Measurements from ENCODE around the gene LCLAT1. TPM values are rescaled to one million over a fixed set of nuclear protein-coding genes. Genes with fewer than 3 reads are reported as not detected.

Gene LCLAT1
- total RNA-seq, 6 donors from 2014 or later: 7.0 to 21.9 (median 12.4) TPM

DNA sequence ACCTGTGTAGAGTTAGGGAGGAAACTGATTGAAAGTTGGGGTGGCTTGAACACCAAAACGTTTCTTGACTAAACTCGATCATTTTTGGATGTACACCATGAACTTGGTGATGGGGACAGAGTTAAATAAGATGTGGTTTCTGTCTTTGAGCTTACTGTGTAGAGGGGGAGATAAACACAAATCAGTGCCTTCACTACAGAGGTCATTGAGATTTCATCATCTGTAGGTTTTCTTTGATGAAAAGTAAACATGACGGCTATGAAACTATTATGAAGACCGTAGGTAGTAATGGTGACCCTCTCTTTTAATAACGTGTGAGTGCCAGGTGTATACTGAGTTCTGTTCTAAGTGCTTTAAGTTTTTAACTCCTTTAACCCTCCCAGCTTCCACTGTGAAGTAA is 6.5 kb downstream of the LCLAT1 start:
- TF ChIP-seq POLR2AphosphoS5 (IDR thresholded peaks at IDR 0.05) (no peak), CTCF (IDR thresholded peaks at IDR 0.05) (no peak), POLR2A (IDR thresholded peaks at IDR 0.05) (no peak), EP300 (IDR thresholded peaks at IDR 0.05) (no peak)
- H3K27me3 ChIP-seq: no peaks in the 10 kb centered on the region
- ATAC-seq (ENCODE audit: low FRiP score in 2 of 2): no peak
- WGBS, 2 donors: 60 to 75% methylated on average over 5 of the region's 5 CpGs
- peaks cover under 1 to 6% (median 3%) of the 10 kb centered on the region in 4 donors for H3K4me1 ChIP-seq
- DNase-seq: no peak
- H3K27ac ChIP-seq: no peak overlapping the region
- no peaks in the 10 kb centered on the region for H3K9me3 ChIP-seq
- H3K4me3 ChIP-seq: no peak overlapping the region
- H3K36me3 ChIP-seq: no peaks in the 10 kb centered on the region

DNA sequence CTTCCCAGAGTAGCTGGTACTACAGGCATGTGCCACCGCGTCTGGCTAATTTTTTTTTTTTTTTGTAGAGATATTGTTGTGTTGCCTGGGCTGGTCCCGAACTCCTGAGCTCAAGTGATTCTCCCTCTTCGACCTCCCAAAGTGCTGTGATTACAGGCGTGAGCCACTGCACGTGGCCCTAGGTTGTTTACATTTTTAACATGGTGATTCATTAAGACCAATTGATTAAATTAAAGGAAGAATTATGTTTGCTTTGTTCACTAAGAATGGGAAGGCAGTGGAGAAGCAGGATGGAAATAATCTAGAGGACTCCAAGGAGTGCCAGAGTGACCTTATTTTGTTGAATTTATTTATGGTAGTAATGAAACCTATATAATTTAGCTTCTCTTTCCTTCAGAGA is 7.5 kb downstream of the LCLAT1 start:
- no peak for DNase-seq
- Histone ChIP-seq H3K4me1 (peaks cover 0 to 4% (median 2%) of the 10 kb centered on the region in 4 donors), H3K4me3 (no peak overlapping the region), H3K27me3 (no peaks in the 10 kb centered on the region), H3K27ac (no peak overlapping the region), H3K9me3 (no peaks in the 10 kb centered on the region), H3K36me3 (no peaks in the 10 kb centered on the region)
- WGBS, 2 donors: 62 to 68% methylated on average over 6 of the region's 6 CpGs
- no peak for ATAC-seq (ENCODE audit: low FRiP score in 2 of 2)
- TF ChIP-seq CTCF (IDR thresholded peaks at IDR 0.05) (no peak), EP300 (IDR thresholded peaks at IDR 0.05) (no peak), POLR2A (IDR thresholded peaks at IDR 0.05) (no peak), POLR2AphosphoS5 (IDR thresholded peaks at IDR 0.05) (no peak)

GRCh38 chr2:30455114-30455738 is 8.2 kb downstream of the LCLAT1 start:
- DNase-seq (no peak), ATAC-seq (ENCODE audit: low FRiP score in 2 of 2) (no peak)
- WGBS, 2 donors: 66% methylated on average over 7 of the region's 7 CpGs
- Histone ChIP-seq H3K9me3 (no peaks in the 10 kb centered on the region), H3K27ac (no peak overlapping the region), H3K36me3 (no peaks in the 10 kb centered on the region), H3K4me3 (no peak overlapping the region), H3K4me1 (peaks cover 0 to 4% (median 2%) of the 10 kb centered on the region in 4 donors), H3K27me3 (no peaks in the 10 kb centered on the region)
- TF ChIP-seq POLR2AphosphoS5 (IDR thresholded peaks at IDR 0.05) (no peak), CTCF (IDR thresholded peaks at IDR 0.05) (no peak), EP300 (IDR thresholded peaks at IDR 0.05) (no peak), POLR2A (IDR thresholded peaks at IDR 0.05) (no peak)

- no peak for DNase-seq
- no peaks in the 10 kb centered on the region for H3K9me3 ChIP-seq
- 93 to 100% methylated on average over 1 to 2 of the region's 2 CpGs for WGBS, 2 donors
Observed at GRCh38 chr2:30456106-30456505, 9.1 kb downstream of the LCLAT1 start.

More at GRCh38 chr2:30456106-30456505, 9.1 kb downstream of the LCLAT1 start:
- ATAC-seq (ENCODE audit: low FRiP score in 2 of 2): no peak
- Histone ChIP-seq H3K36me3 (no peaks in the 10 kb centered on the region), H3K4me3 (no peak overlapping the region), H3K27me3 (no peaks in the 10 kb centered on the region), H3K27ac (no peak overlapping the region), H3K4me1 (peaks cover 0 to 4% (median 2%) of the 10 kb centered on the region in 4 donors)
- TF ChIP-seq POLR2A (IDR thresholded peaks at IDR 0.05) (no peak), EP300 (IDR thresholded peaks at IDR 0.05) (no peak), CTCF (IDR thresholded peaks at IDR 0.05) (no peak), POLR2AphosphoS5 (IDR thresholded peaks at IDR 0.05) (no peak)

Data from upper lobe of left lung (tissue), 6 donors.